WTC11 (cell line): ENCODE measurements around the gene SUMF1. TPM values are rescaled to one million over a fixed set of nuclear protein-coding genes. Genes with fewer than 3 reads are reported as not detected.

Experiments
- ATAC-seq: fragments of 200-7000 bp; cut with Tn5 transposase; 2 replicates; pipeline ENCODE4 v1.10.0; 2021; ENCODE audit warnings: mild to moderate bottlenecking, moderate library complexity
- CTCF ChIA-PET: fragments of 300-600 bp; sonication (Branson Sonifier 250); formaldehyde crosslinking; loops from one replicate; lab custom pipeline; 2021; ENCODE audit warnings: antibody characterized with exemption; lab: Charles Lee
- POLR2A ChIA-PET: fragments of 350-600 bp; sonication (Branson Sonifier 250); formaldehyde crosslinking; loops from one replicate; lab custom pipeline; 2021; ENCODE audit warnings: antibody characterized with exemption; lab: Charles Lee
- DNase-seq: peaks from one replicate; pipeline ENCODE4 v3.0.0; 2021; ENCODE audit warnings: low spot score
- H3K27ac Mint-ChIP-seq: 2 replicates; pipeline ENCODE4 v1.8.0; 2021; ENCODE audit warnings: mixed read lengths
- H3K27me3 Mint-ChIP-seq: 2 replicates; pipeline ENCODE4 v1.8.0; 2021; ENCODE audit warnings: low read depth, mild to moderate bottlenecking, moderate library complexity, mixed read lengths
- H3K36me3 Mint-ChIP-seq: 2 replicates; pipeline ENCODE4 v1.8.0; 2021; ENCODE audit warnings: mixed read lengths
- H3K4me1 Mint-ChIP-seq: 2 replicates; pipeline ENCODE4 v1.8.0; 2022; ENCODE audit warnings: mixed read lengths
- H3K4me3 Mint-ChIP-seq: 2 replicates; pipeline ENCODE4 v1.8.0; 2021; ENCODE audit warnings: mild to moderate bottlenecking, moderate library complexity, mixed read lengths
- H3K9me3 Mint-ChIP-seq: 2 replicates; pipeline ENCODE4 v1.8.0; 2021; ENCODE audit warnings: mixed read lengths
- CBFB ChIP-seq: sonication (generic); formaldehyde crosslinking; IDR thresholded peaks from 2 replicates; pipeline ENCODE4 v1.8.1; 2022; ENCODE audit warnings: mild to moderate bottlenecking, low read depth, missing genetic modification reagents
- NR2C2 ChIP-seq: sonication (generic); formaldehyde crosslinking; IDR thresholded peaks from 2 replicates; pipeline ENCODE4 v1.8.0; 2022; ENCODE audit warnings: mild to moderate bottlenecking, missing genetic modification reagents
- RORB ChIP-seq: fragments of 250-450 bp; sonication (Bioruptor Pico); IDR thresholded peaks from 2 replicates; pipeline ENCODE4 v1.9.0; 2021; ENCODE audit warnings: mild to moderate bottlenecking
- SP1 ChIP-seq: sonication (generic); formaldehyde crosslinking; conservative IDR thresholded peaks from 2 replicates; pipeline ENCODE4 v1.8.1; 2022; ENCODE audit warnings: missing genetic modification reagents
- TP53 ChIP-seq: sonication (generic); formaldehyde crosslinking; IDR thresholded peaks from 2 replicates; pipeline ENCODE4 v1.8.1; 2023; ENCODE audit warnings: mild to moderate bottlenecking, missing genetic modification reagents
- ZNF121 ChIP-seq: sonication (generic); formaldehyde crosslinking; IDR thresholded peaks from 2 replicates; pipeline ENCODE4 v1.8.0; 2023; ENCODE audit warnings: missing genetic modification reagents
- total RNA-seq: library from RNA; stranded (reverse); gene quantifications from 3 replicates; pipeline ENCODE4 v1.2.3, GENCODE V29; 2021
- TF ChIP-seq, protein P1 (sequence below): sonication (generic); formaldehyde crosslinking; IDR thresholded peaks from 2 replicates; pipeline ENCODE4 v1.8.1; 2023; ENCODE audit warnings: mild to moderate bottlenecking, moderate library complexity, missing genetic modification reagents
- TF ChIP-seq, protein P2 (sequence below): sonication (generic); formaldehyde crosslinking; conservative IDR thresholded peaks from 2 replicates; pipeline ENCODE4 v1.8.1; 2023; ENCODE audit warnings: mild to moderate bottlenecking, low read depth, missing genetic modification reagents, moderate library complexity
- TF ChIP-seq, protein P3 (sequence below): sonication (generic); formaldehyde crosslinking; IDR thresholded peaks from 2 replicates; pipeline ENCODE4 v1.8.0; 2022; ENCODE audit warnings: mild to moderate bottlenecking, missing genetic modification reagents
- TF ChIP-seq, protein P4 (sequence below): sonication (generic); formaldehyde crosslinking; IDR thresholded peaks from 2 replicates; pipeline ENCODE4 v1.8.0; 2022; ENCODE audit warnings: mild to moderate bottlenecking, missing genetic modification reagents
- TF ChIP-seq, protein P5 (sequence below): fragments of 200-600 bp; IDR thresholded peaks from 2 replicates; pipeline ENCODE4 v1.8.0; 2022; ENCODE audit warnings: antibody characterized with exemption
- TF ChIP-seq, protein P6 (sequence below): fragments of 250-450 bp; sonication (Bioruptor Pico); IDR thresholded peaks from 2 replicates; pipeline ENCODE4 v2.1.2; 2022; ENCODE audit warnings: mild to moderate bottlenecking, moderate library complexity
- TF ChIP-seq, protein P7 (sequence below): sonication (generic); formaldehyde crosslinking; IDR thresholded peaks from 2 replicates; pipeline ENCODE4 v1.8.1; 2023; ENCODE audit warnings: mild to moderate bottlenecking, missing genetic modification reagents, borderline replicate concordance
- TF ChIP-seq, protein P8 (sequence below): sonication (generic); formaldehyde crosslinking; IDR thresholded peaks from 2 replicates; pipeline ENCODE4 v1.8.0; 2022; ENCODE audit warnings: missing genetic modification reagents
- TF ChIP-seq, protein P9 (sequence below): fragments of 250-450 bp; sonication (Bioruptor Pico); IDR thresholded peaks from 2 replicates; pipeline ENCODE4 v1.9.0; 2021; ENCODE audit warnings: mild to moderate bottlenecking

SUMF1 gene
- total RNA-seq, 1 experiment from 2014 or later: 10.4 TPM

DNA sequence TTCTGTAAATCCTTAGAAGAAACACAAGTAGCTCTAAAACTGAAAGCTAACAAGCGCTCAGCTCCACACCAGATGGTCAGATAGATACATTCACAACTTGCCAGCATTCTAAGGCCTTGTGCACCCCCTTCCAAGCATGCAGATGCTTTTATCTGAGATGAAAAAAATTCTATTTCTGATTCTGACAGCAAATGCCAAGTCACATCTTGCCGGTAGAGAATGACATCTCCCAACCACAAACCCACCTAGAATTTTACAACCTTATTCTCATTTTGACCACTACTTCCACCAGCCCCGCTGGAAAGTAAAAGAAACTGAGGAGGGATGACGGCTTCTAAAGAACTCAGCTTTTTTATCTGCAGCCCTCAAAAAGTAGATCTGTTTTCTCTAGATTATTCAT is 57.7 kb downstream of the SUMF1 start (continued):
- TF ChIP-seq, protein P1, sequence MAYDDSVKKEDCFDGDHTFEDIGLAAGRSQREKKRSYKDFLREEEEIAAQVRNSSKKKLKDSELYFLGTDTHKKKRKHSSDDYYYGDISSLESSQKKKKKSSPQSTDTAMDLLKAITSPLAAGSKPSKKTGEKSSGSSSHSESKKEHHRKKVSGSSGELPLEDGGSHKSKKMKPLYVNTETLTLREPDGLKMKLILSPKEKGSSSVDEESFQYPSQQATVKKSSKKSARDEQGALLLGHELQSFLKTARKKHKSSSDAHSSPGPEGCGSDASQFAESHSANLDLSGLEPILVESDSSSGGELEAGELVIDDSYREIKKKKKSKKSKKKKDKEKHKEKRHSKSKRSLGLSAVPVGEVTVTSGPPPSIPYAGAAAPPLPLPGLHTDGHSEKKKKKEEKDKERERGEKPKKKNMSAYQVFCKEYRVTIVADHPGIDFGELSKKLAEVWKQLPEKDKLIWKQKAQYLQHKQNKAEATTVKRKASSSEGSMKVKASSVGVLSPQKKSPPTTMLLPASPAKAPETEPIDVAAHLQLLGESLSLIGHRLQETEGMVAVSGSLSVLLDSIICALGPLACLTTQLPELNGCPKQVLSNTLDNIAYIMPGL: no peak
- TF ChIP-seq ZNF121 (CRISPR knock-in tag) (no peak), SP1 (CRISPR knock-in tag) (no peak), CBFB (CRISPR knock-in tag) (no peak), NR2C2 (CRISPR knock-in tag) (no peak)
- TF ChIP-seq, protein P2, sequence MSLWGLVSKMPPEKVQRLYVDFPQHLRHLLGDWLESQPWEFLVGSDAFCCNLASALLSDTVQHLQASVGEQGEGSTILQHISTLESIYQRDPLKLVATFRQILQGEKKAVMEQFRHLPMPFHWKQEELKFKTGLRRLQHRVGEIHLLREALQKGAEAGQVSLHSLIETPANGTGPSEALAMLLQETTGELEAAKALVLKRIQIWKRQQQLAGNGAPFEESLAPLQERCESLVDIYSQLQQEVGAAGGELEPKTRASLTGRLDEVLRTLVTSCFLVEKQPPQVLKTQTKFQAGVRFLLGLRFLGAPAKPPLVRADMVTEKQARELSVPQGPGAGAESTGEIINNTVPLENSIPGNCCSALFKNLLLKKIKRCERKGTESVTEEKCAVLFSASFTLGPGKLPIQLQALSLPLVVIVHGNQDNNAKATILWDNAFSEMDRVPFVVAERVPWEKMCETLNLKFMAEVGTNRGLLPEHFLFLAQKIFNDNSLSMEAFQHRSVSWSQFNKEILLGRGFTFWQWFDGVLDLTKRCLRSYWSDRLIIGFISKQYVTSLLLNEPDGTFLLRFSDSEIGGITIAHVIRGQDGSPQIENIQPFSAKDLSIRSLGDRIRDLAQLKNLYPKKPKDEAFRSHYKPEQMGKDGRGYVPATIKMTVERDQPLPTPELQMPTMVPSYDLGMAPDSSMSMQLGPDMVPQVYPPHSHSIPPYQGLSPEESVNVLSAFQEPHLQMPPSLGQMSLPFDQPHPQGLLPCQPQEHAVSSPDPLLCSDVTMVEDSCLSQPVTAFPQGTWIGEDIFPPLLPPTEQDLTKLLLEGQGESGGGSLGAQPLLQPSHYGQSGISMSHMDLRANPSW: no peak
- TF ChIP-seq, protein P3, sequence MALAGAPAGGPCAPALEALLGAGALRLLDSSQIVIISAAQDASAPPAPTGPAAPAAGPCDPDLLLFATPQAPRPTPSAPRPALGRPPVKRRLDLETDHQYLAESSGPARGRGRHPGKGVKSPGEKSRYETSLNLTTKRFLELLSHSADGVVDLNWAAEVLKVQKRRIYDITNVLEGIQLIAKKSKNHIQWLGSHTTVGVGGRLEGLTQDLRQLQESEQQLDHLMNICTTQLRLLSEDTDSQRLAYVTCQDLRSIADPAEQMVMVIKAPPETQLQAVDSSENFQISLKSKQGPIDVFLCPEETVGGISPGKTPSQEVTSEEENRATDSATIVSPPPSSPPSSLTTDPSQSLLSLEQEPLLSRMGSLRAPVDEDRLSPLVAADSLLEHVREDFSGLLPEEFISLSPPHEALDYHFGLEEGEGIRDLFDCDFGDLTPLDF (CRISPR knock-in tag): no peak
- TF ChIP-seq, protein P4, sequence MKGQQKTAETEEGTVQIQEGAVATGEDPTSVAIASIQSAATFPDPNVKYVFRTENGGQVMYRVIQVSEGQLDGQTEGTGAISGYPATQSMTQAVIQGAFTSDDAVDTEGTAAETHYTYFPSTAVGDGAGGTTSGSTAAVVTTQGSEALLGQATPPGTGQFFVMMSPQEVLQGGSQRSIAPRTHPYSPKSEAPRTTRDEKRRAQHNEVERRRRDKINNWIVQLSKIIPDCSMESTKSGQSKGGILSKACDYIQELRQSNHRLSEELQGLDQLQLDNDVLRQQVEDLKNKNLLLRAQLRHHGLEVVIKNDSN (CRISPR knock-in tag): no peak

DNA sequence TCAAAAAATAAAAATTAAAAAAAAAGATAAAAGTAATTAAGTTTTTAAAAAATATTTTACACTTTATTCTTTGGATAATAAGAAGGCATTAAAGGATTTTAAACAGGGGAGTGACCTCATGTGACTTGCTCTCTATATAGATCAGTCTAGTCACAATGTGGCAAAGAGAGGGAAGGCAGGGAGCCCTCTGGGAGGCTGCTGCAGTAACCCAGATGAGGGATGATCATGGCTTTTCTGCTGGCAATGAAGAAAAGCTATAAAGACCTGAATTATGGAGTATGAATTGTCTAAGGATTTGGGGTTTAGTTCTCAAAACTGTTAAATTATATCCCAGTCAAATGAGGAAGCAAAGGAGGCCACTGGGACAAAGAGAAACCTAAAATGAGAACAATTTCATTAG is 58.1 kb downstream of the SUMF1 start:
- Mint-ChIP-seq H3K27me3 (no peaks in the 10 kb centered on the region), H3K9me3 (no peaks in the 10 kb centered on the region), H3K36me3 (peaks cover 3% of the 10 kb centered on the region; the same call in 1 of the 2 replicates), H3K4me1 (no peaks in the 10 kb centered on the region), H3K4me3 (no peak overlapping the region), H3K27ac (no peak overlapping the region)
- no peak for DNase-seq
- ATAC-seq: no peak
- ChIA-PET CTCF (no interaction called here), POLR2A (no interaction called here)
- TF ChIP-seq TP53: no peak
- TF ChIP-seq, protein P5, sequence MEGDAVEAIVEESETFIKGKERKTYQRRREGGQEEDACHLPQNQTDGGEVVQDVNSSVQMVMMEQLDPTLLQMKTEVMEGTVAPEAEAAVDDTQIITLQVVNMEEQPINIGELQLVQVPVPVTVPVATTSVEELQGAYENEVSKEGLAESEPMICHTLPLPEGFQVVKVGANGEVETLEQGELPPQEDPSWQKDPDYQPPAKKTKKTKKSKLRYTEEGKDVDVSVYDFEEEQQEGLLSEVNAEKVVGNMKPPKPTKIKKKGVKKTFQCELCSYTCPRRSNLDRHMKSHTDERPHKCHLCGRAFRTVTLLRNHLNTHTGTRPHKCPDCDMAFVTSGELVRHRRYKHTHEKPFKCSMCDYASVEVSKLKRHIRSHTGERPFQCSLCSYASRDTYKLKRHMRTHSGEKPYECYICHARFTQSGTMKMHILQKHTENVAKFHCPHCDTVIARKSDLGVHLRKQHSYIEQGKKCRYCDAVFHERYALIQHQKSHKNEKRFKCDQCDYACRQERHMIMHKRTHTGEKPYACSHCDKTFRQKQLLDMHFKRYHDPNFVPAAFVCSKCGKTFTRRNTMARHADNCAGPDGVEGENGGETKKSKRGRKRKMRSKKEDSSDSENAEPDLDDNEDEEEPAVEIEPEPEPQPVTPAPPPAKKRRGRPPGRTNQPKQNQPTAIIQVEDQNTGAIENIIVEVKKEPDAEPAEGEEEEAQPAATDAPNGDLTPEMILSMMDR: no peak
- TF ChIP-seq, protein P6, sequence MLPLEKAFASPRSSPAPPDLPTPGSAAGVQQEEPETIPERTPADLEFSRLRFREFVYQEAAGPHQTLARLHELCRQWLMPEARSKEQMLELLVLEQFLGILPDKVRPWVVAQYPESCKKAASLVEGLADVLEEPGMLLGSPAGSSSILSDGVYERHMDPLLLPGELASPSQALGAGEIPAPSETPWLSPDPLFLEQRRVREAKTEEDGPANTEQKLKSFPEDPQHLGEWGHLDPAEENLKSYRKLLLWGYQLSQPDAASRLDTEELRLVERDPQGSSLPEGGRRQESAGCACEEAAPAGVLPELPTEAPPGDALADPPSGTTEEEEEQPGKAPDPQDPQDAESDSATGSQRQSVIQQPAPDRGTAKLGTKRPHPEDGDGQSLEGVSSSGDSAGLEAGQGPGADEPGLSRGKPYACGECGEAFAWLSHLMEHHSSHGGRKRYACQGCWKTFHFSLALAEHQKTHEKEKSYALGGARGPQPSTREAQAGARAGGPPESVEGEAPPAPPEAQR (CRISPR knock-in tag): no peak
- TF ChIP-seq, protein P7, sequence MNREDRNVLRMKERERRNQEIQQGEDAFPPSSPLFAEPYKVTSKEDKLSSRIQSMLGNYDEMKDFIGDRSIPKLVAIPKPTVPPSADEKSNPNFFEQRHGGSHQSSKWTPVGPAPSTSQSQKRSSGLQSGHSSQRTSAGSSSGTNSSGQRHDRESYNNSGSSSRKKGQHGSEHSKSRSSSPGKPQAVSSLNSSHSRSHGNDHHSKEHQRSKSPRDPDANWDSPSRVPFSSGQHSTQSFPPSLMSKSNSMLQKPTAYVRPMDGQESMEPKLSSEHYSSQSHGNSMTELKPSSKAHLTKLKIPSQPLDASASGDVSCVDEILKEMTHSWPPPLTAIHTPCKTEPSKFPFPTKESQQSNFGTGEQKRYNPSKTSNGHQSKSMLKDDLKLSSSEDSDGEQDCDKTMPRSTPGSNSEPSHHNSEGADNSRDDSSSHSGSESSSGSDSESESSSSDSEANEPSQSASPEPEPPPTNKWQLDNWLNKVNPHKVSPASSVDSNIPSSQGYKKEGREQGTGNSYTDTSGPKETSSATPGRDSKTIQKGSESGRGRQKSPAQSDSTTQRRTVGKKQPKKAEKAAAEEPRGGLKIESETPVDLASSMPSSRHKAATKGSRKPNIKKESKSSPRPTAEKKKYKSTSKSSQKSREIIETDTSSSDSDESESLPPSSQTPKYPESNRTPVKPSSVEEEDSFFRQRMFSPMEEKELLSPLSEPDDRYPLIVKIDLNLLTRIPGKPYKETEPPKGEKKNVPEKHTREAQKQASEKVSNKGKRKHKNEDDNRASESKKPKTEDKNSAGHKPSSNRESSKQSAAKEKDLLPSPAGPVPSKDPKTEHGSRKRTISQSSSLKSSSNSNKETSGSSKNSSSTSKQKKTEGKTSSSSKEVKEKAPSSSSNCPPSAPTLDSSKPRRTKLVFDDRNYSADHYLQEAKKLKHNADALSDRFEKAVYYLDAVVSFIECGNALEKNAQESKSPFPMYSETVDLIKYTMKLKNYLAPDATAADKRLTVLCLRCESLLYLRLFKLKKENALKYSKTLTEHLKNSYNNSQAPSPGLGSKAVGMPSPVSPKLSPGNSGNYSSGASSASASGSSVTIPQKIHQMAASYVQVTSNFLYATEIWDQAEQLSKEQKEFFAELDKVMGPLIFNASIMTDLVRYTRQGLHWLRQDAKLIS (CRISPR knock-in tag): no peak
- no peak for TF ChIP-seq RORB (CRISPR knock-in tag)
- TF ChIP-seq, protein P8, sequence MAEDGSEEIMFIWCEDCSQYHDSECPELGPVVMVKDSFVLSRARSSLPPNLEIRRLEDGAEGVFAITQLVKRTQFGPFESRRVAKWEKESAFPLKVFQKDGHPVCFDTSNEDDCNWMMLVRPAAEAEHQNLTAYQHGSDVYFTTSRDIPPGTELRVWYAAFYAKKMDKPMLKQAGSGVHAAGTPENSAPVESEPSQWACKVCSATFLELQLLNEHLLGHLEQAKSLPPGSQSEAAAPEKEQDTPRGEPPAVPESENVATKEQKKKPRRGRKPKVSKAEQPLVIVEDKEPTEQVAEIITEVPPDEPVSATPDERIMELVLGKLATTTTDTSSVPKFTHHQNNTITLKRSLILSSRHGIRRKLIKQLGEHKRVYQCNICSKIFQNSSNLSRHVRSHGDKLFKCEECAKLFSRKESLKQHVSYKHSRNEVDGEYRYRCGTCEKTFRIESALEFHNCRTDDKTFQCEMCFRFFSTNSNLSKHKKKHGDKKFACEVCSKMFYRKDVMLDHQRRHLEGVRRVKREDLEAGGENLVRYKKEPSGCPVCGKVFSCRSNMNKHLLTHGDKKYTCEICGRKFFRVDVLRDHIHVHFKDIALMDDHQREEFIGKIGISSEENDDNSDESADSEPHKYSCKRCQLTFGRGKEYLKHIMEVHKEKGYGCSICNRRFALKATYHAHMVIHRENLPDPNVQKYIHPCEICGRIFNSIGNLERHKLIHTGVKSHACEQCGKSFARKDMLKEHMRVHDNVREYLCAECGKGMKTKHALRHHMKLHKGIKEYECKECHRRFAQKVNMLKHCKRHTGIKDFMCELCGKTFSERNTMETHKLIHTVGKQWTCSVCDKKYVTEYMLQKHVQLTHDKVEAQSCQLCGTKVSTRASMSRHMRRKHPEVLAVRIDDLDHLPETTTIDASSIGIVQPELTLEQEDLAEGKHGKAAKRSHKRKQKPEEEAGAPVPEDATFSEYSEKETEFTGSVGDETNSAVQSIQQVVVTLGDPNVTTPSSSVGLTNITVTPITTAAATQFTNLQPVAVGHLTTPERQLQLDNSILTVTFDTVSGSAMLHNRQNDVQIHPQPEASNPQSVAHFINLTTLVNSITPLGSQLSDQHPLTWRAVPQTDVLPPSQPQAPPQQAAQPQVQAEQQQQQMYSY (CRISPR knock-in tag): no peak
- TF ChIP-seq SP1 (CRISPR knock-in tag): no peak
- TF ChIP-seq, protein P9, sequence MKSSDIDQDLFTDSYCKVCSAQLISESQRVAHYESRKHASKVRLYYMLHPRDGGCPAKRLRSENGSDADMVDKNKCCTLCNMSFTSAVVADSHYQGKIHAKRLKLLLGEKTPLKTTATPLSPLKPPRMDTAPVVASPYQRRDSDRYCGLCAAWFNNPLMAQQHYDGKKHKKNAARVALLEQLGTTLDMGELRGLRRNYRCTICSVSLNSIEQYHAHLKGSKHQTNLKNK: no peak
